Natural killer cell (primary cell): ENCODE data around the gene GNAI3. TPM values are rescaled to one million over a fixed set of nuclear protein-coding genes. Genes with fewer than 3 reads are reported as not detected.

Source experiments
- ATAC-seq, 3 donors: fragments of 150-1000 bp in 2 of 3; fragments of 200-7000 bp in 1 of 3; cut with Tn5 transposase; 1 replicate in 1 of 3; 2 replicates in 2 of 3; pipeline ENCODE4 v1.10.0; 2021; ENCODE audit warnings: mild to moderate bottlenecking in 2 of 3, moderate library complexity in 2 of 3
- DNase-seq, 2 donors: peaks; one replicate each; pipeline versions ENCODE4 v3.0.0 to v3.0.0-alpha.2; 2013 to 2021; ENCODE audit warnings: mixed read lengths in 1 of 2
- H3K27ac ChIP-seq: one replicate; pipeline ENCODE4 v1.5.1; 2013; ENCODE audit warnings: mild to moderate bottlenecking, low read length
- H3K27me3 ChIP-seq: one replicate; pipeline ENCODE4 v1.6.1; 2013; ENCODE audit warnings: low read length; ENCODE audit not compliant: control insufficient read depth, insufficient read depth
- H3K36me3 ChIP-seq: one replicate; pipeline ENCODE4 v1.6.1; 2013; ENCODE audit warnings: low read length; ENCODE audit not compliant: control insufficient read depth, insufficient read depth
- H3K4me1 ChIP-seq: one replicate; pipeline ENCODE4 v1.6.1; 2013; ENCODE audit warnings: low read length; ENCODE audit not compliant: control insufficient read depth, insufficient read depth
- H3K4me3 ChIP-seq: one replicate; pipeline ENCODE4 v1.5.1; 2013; ENCODE audit warnings: low read length
- H3K9me3 ChIP-seq: one replicate; pipeline ENCODE4 v1.6.1; 2013; ENCODE audit warnings: low read length; ENCODE audit not compliant: control insufficient read depth, insufficient read depth
- H3K27ac Mint-ChIP-seq, 2 donors: one replicate each; pipeline ENCODE4 v1.8.0; 2022; ENCODE audit warnings: mild to moderate bottlenecking in 2 of 2, mixed read lengths in 2 of 2, moderate library complexity in 1 of 2
- H3K27me3 Mint-ChIP-seq, 2 donors: one replicate each; pipeline ENCODE4 v1.8.0; 2022; ENCODE audit warnings: low read depth in 2 of 2, mixed read lengths in 2 of 2
- H3K36me3 Mint-ChIP-seq: one replicate; pipeline ENCODE4 v1.8.0; 2022; ENCODE audit warnings: mixed read lengths
- H3K4me1 Mint-ChIP-seq, 2 donors: one replicate each; pipeline ENCODE4 v1.8.0; 2022; ENCODE audit warnings: mixed read lengths in 2 of 2
- H3K4me3 Mint-ChIP-seq: one replicate; pipeline ENCODE4 v1.8.0; 2022; ENCODE audit warnings: mild to moderate bottlenecking, moderate library complexity, mixed read lengths
- H3K9me3 Mint-ChIP-seq, 2 donors: one replicate each; pipeline ENCODE4 v1.8.0; 2022; ENCODE audit warnings: mixed read lengths in 2 of 2
- WGBS: methylation state at CpG from one replicate; pipeline ENCODE4 v1.1.7; 2013; ENCODE audit warnings: missing lambda C conversion rate; ENCODE audit not compliant: insufficient coverage; 5-methylcytosine and 5-hydroxymethylcytosine counted together
- intact Hi-C: fragments of 100-400 bp; cut with micrococcal nuclease; formaldehyde crosslinking; loops from one replicate; pipeline ENCODE4 v1.14.2; 2022
- total RNA-seq, 4 donors: library from RNA; stranded (reverse); fragments of 120-200 nt in 1 of 4; gene quantifications; one replicate each; pipeline versions ENCODE4 v1.2.3 to v1.2.4, GENCODE V29; 2013 to 2022
- TF ChIP-seq, protein P1 (sequence below): fragments of 200-600 bp; IDR thresholded peaks from one replicate; pipeline ENCODE4 v1.8.0; 2022; ENCODE audit warnings: antibody characterized with exemption

GNAI3 gene
- total RNA-seq, 3 donors from 2014 or later (not counting 1 experiment from before 2014, with no cell fraction given): 6.1 to 7.6 (median 6.9) TPM

DNA sequence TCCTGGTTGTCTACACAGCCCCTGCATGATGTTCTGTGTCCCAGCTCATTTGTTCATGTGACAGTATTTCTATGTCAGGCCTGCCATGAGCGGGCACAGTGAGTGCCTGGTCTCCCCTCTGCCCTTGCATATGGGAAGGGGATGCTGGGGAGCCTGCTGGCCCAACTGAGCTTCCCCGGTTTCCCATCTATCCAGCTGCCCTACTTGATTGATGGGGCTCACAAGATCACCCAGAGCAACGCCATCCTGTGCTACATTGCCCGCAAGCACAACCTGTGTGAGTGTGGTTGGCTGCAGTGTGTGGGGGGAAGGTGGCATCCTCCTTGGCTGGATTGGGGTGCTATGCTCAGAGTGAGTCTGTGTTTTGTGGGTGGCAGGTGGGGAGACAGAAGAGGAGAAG, 109.0 kb downstream of the GNAI3 start:
- no peaks in the 10 kb centered on the region for H3K9me3 Mint-ChIP-seq
- peak overlapping the region; percentile 49 for H3K4me3 Mint-ChIP-seq
- H3K27me3 Mint-ChIP-seq: peaks cover 2 to 6% of the 10 kb centered on the region in 2 donors
- Histone ChIP-seq H3K36me3 (peaks cover 13% of the 10 kb centered on the region), H3K27ac (no peak overlapping the region), H3K4me3 (no peak overlapping the region), H3K4me1 (peaks cover 23% of the 10 kb centered on the region), H3K27me3 (no peaks in the 10 kb centered on the region), H3K9me3 (no peaks in the 10 kb centered on the region)
- peaks cover 16 to 27% of the 10 kb centered on the region in 2 donors for H3K4me1 Mint-ChIP-seq
- TF ChIP-seq, protein P1, sequence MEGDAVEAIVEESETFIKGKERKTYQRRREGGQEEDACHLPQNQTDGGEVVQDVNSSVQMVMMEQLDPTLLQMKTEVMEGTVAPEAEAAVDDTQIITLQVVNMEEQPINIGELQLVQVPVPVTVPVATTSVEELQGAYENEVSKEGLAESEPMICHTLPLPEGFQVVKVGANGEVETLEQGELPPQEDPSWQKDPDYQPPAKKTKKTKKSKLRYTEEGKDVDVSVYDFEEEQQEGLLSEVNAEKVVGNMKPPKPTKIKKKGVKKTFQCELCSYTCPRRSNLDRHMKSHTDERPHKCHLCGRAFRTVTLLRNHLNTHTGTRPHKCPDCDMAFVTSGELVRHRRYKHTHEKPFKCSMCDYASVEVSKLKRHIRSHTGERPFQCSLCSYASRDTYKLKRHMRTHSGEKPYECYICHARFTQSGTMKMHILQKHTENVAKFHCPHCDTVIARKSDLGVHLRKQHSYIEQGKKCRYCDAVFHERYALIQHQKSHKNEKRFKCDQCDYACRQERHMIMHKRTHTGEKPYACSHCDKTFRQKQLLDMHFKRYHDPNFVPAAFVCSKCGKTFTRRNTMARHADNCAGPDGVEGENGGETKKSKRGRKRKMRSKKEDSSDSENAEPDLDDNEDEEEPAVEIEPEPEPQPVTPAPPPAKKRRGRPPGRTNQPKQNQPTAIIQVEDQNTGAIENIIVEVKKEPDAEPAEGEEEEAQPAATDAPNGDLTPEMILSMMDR: no peak
- intact Hi-C loops: no loop called here
- H3K27ac Mint-ChIP-seq: no peak overlapping the region
- no peak for ATAC-seq
- WGBS: 98% methylated on average over 4 of the region's 4 CpGs
- H3K36me3 Mint-ChIP-seq: no peaks in the 10 kb centered on the region
- no peak for DNase-seq

DNA sequence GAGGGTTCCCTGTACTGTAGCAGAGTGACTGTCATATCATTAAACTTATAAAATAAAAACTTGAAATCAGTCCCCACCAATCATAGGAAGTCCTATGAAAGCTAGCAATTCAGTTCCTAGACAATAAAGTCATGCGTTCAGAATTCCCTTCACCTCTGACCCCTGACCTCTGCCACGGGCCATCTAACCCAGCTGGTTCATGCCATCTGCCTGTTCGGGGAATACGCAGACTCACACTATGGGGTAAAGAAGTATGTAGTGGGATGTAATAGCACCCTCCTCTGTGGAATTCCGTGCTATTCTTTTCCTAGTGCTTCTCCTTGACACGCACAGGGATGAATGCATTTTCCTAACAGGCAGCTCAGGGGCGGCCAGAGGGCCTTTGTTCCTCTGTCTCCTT, 109.6 kb downstream of the GNAI3 start:
- H3K36me3 ChIP-seq: peaks cover 13% of the 10 kb centered on the region
- H3K4me1 ChIP-seq: peaks cover 23% of the 10 kb centered on the region
- H3K27me3 ChIP-seq: no peaks in the 10 kb centered on the region
- intact Hi-C loops: no loop called here
- H3K9me3 ChIP-seq: no peaks in the 10 kb centered on the region
- Mint-ChIP-seq H3K4me1 (peaks cover 16 to 27% of the 10 kb centered on the region in 2 donors), H3K36me3 (no peaks in the 10 kb centered on the region), H3K27ac (no peak overlapping the region), H3K4me3 (peak overlapping the region; percentile 49), H3K27me3 (peaks cover 0 to 6% of the 10 kb centered on the region in 2 donors), H3K9me3 (no peaks in the 10 kb centered on the region)
- ATAC-seq (no peak), DNase-seq (no peak)
- H3K4me3 ChIP-seq: no peak overlapping the region
- WGBS: 91% methylated on average over 6 of the region's 7 CpGs
- no peak overlapping the region for H3K27ac ChIP-seq
- TF ChIP-seq, protein P1: no peak

DNA sequence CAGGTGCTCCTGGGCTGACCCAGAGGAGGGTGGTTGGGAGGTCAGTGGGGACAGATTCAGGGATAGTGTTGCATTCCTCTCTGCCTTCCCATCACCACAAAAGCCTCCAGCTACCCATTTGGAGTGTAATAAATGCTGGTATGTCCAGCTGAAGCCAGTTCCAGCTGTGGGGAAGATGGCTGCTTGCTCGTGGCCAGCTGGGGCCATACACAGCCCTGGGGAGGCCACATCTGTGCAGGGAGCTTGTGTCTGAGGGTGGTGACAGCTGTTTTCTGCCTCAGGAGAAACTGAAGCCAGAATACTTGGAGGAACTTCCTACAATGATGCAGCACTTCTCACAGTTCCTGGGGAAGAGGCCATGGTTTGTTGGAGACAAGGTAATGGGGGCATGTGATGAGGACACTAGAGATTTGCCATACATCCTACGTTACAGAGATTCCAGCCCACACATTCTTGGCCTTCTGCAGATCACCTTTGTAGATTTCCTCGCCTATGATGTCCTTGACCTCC, 110.2 kb downstream of the GNAI3 start:
- TF ChIP-seq, protein P1: no peak
- Histone ChIP-seq H3K4me3 (no peak overlapping the region), H3K27ac (no peak overlapping the region), H3K36me3 (peaks cover 13% of the 10 kb centered on the region), H3K4me1 (peaks cover 23% of the 10 kb centered on the region), H3K27me3 (no peaks in the 10 kb centered on the region), H3K9me3 (no peaks in the 10 kb centered on the region)
- H3K36me3 Mint-ChIP-seq: no peaks in the 10 kb centered on the region
- H3K27me3 Mint-ChIP-seq: peaks cover 0 to 3% of the 10 kb centered on the region in 2 donors
- no peak overlapping the region for H3K27ac Mint-ChIP-seq
- intact Hi-C loops: no loop called here
- H3K4me1 Mint-ChIP-seq: peaks cover 16 to 27% of the 10 kb centered on the region in 2 donors
- WGBS: 44% methylated on average over 3 of the region's 3 CpGs
- H3K9me3 Mint-ChIP-seq: no peaks in the 10 kb centered on the region
- DNase-seq (no peak), ATAC-seq (no peak)
- H3K4me3 Mint-ChIP-seq: peak overlapping the region; percentile 42

DNA sequence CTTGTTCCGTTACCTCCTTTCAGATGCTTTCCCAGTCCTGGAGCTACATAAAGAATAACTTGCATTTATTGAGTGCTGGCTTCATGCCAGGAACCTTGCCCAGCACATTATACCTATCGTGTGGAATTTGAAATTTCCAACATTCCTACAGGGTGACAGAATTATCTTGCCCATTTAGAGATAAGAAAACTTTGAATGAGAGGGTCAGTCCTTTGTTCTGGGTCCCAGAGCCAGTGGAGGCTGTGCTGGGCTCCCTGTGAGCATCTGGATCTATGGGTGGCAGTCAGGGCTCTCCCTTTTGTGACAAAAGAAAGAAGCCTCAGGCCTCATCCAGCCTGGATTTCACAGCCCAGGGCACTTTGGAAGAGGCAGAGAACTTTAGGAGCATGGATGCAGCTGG, 110.7 kb downstream of the GNAI3 start:
- H3K27ac Mint-ChIP-seq: no peak overlapping the region
- WGBS: 92% methylated on average over 2 of the region's 2 CpGs
- peaks cover 23% of the 10 kb centered on the region for H3K4me1 ChIP-seq

More for the DNA sequence above, 110.7 kb downstream of the GNAI3 start:
- no peaks in the 10 kb centered on the region for H3K27me3 ChIP-seq
- DNase-seq (no peak), ATAC-seq (no peak)
- H3K9me3 ChIP-seq: no peaks in the 10 kb centered on the region
- Mint-ChIP-seq H3K27me3 (peaks cover 0 to 3% of the 10 kb centered on the region in 2 donors), H3K4me3 (no peak overlapping the region), H3K36me3 (no peaks in the 10 kb centered on the region), H3K9me3 (no peaks in the 10 kb centered on the region), H3K4me1 (peaks cover 16 to 27% of the 10 kb centered on the region in 2 donors)
- H3K36me3 ChIP-seq: peaks cover 13% of the 10 kb centered on the region
- H3K27ac ChIP-seq: no peak overlapping the region
- no peak overlapping the region for H3K4me3 ChIP-seq
- intact Hi-C loops: no loop called here
- TF ChIP-seq, protein P1: no peak
